H1 (cell line): ENCODE results near the gene SHPK.

Experiments
- EZH2 ChIP-seq: fragments of 200-600 bp; sonication (generic); IDR thresholded peaks from 2 replicates; pipeline ENCODE4 v1.7.1; 2012; ENCODE audit warnings: low read depth, mild to moderate bottlenecking, moderate library complexity, low read length, inconsistent platforms; ENCODE audit not compliant: severe bottlenecking
- JUND ChIP-seq: IDR thresholded peaks from 2 replicates; pipeline ENCODE4 v1.6.1; 2011; ENCODE audit warnings: mild to moderate bottlenecking, improper control_type of control experiment, low read length
- SP1 ChIP-seq: IDR thresholded peaks from 2 replicates; pipeline ENCODE4 v1.6.1; 2011; ENCODE audit warnings: low read depth, low read length
- TF ChIP-seq, protein P1 (sequence below): IDR thresholded peaks from 2 replicates; pipeline ENCODE4 v1.6.1; 2011; ENCODE audit warnings: low read length, improper control_type of control experiment
- TF ChIP-seq, protein P2 (sequence below), 3 experiments: IDR thresholded peaks; 1 replicate in 2 of 3; 2 replicates in 1 of 3; pipeline versions ENCODE4 v1.5.1 to v1.6.1; 2011; ENCODE audit warnings: low read length in 3 of 3, mild to moderate bottlenecking in 3 of 3, inconsistent platforms in 2 of 3, low read depth in 1 of 3, moderate library complexity in 1 of 3; ENCODE audit not compliant: insufficient read depth in 1 of 3; ENCODE audit errors: control extremely low read depth in 1 of 3

DNA sequence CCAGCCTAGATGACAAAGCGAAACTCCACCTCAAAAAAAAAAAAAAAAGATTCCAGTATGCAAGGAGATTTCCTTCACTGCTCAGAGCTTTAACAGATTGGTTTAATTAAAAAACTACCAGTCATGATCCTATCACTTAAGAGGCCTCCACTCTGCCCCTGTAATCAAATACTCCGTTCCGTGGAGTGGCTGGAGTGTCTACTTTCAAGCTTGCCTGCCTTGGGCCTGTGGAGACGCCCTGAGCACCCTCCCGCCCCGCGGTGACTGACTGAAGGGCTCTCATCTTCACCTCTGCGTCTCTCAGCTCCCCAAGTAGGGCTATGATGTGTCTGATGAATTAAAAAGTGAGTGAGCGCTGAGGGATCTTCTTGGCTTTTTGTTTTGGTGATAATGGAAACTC, 53.1 kb downstream of the SHPK start:
- TF ChIP-seq EZH2 (no peak), SP1 (no peak), JUND (no peak)
- TF ChIP-seq, protein P1, sequence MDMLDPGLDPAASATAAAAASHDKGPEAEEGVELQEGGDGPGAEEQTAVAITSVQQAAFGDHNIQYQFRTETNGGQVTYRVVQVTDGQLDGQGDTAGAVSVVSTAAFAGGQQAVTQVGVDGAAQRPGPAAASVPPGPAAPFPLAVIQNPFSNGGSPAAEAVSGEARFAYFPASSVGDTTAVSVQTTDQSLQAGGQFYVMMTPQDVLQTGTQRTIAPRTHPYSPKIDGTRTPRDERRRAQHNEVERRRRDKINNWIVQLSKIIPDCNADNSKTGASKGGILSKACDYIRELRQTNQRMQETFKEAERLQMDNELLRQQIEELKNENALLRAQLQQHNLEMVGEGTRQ = no peak
- TF ChIP-seq, protein P2, sequence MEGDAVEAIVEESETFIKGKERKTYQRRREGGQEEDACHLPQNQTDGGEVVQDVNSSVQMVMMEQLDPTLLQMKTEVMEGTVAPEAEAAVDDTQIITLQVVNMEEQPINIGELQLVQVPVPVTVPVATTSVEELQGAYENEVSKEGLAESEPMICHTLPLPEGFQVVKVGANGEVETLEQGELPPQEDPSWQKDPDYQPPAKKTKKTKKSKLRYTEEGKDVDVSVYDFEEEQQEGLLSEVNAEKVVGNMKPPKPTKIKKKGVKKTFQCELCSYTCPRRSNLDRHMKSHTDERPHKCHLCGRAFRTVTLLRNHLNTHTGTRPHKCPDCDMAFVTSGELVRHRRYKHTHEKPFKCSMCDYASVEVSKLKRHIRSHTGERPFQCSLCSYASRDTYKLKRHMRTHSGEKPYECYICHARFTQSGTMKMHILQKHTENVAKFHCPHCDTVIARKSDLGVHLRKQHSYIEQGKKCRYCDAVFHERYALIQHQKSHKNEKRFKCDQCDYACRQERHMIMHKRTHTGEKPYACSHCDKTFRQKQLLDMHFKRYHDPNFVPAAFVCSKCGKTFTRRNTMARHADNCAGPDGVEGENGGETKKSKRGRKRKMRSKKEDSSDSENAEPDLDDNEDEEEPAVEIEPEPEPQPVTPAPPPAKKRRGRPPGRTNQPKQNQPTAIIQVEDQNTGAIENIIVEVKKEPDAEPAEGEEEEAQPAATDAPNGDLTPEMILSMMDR (IDR thresholded peaks at IDR 0.05; ENCODE audit: control extremely low read depth in 1 of 3, insufficient read depth in 1 of 3, low read depth in 1 of 3, low read length in 3 of 3) = no peak
